ENCODE measurements around the gene DBN1. TPM values are rescaled to one million over a fixed set of nuclear protein-coding genes. Genes with fewer than 3 reads are reported as not detected.

Gene DBN1
- polyA plus RNA-seq, 1 donor (not counting 4 experiments of a cell fraction or from before 2014, with no cell fraction given), result 59.4 TPM

DNA sequence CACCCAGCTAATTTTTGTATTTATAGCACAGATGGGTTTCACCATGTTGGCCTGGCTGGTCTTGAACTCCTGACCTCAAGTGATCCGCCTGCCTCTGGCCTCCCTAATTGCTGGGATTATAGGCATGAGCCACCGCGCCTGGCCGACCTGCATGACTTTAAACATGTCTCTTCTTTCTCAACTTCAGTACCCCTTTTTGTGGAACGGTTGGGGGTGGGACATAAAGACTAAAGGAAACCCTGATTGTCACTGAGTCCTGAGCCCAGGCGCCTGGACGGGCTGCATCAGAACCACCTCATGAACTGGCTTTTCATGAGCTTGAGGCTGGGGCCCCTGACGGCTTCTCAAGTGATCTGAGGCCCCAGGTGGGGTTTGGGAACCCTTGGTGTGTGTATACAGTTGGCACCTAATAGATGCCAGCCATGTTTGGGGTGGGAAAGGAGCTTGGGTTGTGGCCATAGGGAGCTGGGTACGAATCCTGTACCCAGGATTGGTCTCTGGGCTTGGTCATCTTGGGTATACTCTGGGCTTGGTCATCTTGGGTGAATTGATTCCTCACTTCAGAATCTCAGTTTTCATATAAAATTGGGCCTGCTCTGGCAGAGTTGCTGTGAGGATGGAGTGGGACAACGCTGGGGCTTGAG, 44.7 kb downstream of the DBN1 start:
- dilution Hi-C loops (cut with MboI; ENCODE audit: extremely low pct_ligation_motif_present, low sequenced_read_pairs), result no loop called here
- no peak overlapping the region for H3K4me3 ChIP-seq (ENCODE audit: control insufficient read depth in 2 of 3, extremely low read depth in 1 of 3, insufficient read depth in 2 of 3, low read depth in 1 of 3, low read length in 3 of 3)
- peaks cover 66% of the 10 kb centered on the region for H3K4me1 ChIP-seq (ENCODE audit: control insufficient read depth, extremely low read depth, insufficient read depth, low read length)
- peak overlapping the region; percentile 20 for H3K9ac ChIP-seq (ENCODE audit: control insufficient read depth, extremely low read depth, insufficient read depth, low read length)
- peak overlapping the region; percentile 30 for H3K4me2 ChIP-seq (ENCODE audit: control insufficient read depth, extremely low read depth, insufficient read depth, low read depth, low read length)
- H3K36me3 ChIP-seq (ENCODE audit: control insufficient read depth in 2 of 2, extremely low read depth in 1 of 2, insufficient read depth in 2 of 2, low read length in 2 of 2), result peaks cover 15 to 31% of the 10 kb centered on the region in 2 experiments
- no peaks in the 10 kb centered on the region for H3K27me3 ChIP-seq (ENCODE audit: control insufficient read depth, extremely low read depth, insufficient read depth, low read length)
- TF ChIP-seq CTCF (optimal IDR thresholded peaks at IDR 0.05 in 1 of 3, IDR thresholded peaks at IDR 0.05 in 1 of 3, conservative IDR thresholded peaks at IDR 0.05 in 1 of 3; ENCODE audit: extremely low read depth in 1 of 3, insufficient read depth in 2 of 3, low read length in 3 of 3), result no peak
- no peak for TF ChIP-seq EZH2 (IDR thresholded peaks at IDR 0.05; ENCODE audit: low read length)
- peaks cover 33% of the 10 kb centered on the region for H3K79me2 ChIP-seq (ENCODE audit: control insufficient read depth, insufficient read depth, low read length)
- no peaks in the 10 kb centered on the region for H3K9me3 ChIP-seq (ENCODE audit: control insufficient read depth, low read depth, low read length)
- no peak overlapping the region for H2AFZ ChIP-seq (ENCODE audit: control insufficient read depth, low read length)
- FAIRE-seq, result no peak
- no peaks in the 10 kb centered on the region for H4K20me1 ChIP-seq (ENCODE audit: control insufficient read depth, extremely low read depth, insufficient read depth, low read length)
- DNase-seq (ENCODE audit: low read depth, low spot score), result no peak
- H3K27ac ChIP-seq (ENCODE audit: control insufficient read depth, insufficient read depth, low read length), result peak overlapping the region; percentile 8
- no peaks in the 10 kb centered on the region for H3K9me1 ChIP-seq (ENCODE audit: control insufficient read depth, extremely low read depth, insufficient read depth, low read length)

- H3K4me2 ChIP-seq (ENCODE audit: control insufficient read depth, extremely low read depth, insufficient read depth, low read depth, low read length), result peak overlapping the region; percentile 100
- H3K9me1 ChIP-seq (ENCODE audit: control insufficient read depth, extremely low read depth, insufficient read depth, low read length), result no peaks in the 10 kb centered on the region
- H2AFZ ChIP-seq (ENCODE audit: control insufficient read depth, low read length), result no peak overlapping the region
- H3K79me2 ChIP-seq (ENCODE audit: control insufficient read depth, insufficient read depth, low read length), result peaks cover 33% of the 10 kb centered on the region
- FAIRE-seq (no peak), DNase-seq (ENCODE audit: low read depth, low spot score) (no peak)
- no peaks in the 10 kb centered on the region for H4K20me1 ChIP-seq (ENCODE audit: control insufficient read depth, extremely low read depth, insufficient read depth, low read length)
- TF ChIP-seq CTCF (optimal IDR thresholded peaks at IDR 0.05 in 1 of 3, IDR thresholded peaks at IDR 0.05 in 1 of 3, conservative IDR thresholded peaks at IDR 0.05 in 1 of 3; ENCODE audit: extremely low read depth in 1 of 3, insufficient read depth in 2 of 3, low read length in 3 of 3), result no peak
- peaks cover 13 to 26% of the 10 kb centered on the region in 2 experiments for H3K36me3 ChIP-seq (ENCODE audit: control insufficient read depth in 2 of 2, extremely low read depth in 1 of 2, insufficient read depth in 2 of 2, low read length in 2 of 2)
- H3K4me1 ChIP-seq (ENCODE audit: control insufficient read depth, extremely low read depth, insufficient read depth, low read length), result peaks cover 61% of the 10 kb centered on the region
- H3K27ac ChIP-seq (ENCODE audit: control insufficient read depth, insufficient read depth, low read length), result peak overlapping the region; percentile 86
- no peaks in the 10 kb centered on the region for H3K9me3 ChIP-seq (ENCODE audit: control insufficient read depth, low read depth, low read length)
- dilution Hi-C loops (cut with MboI; ENCODE audit: extremely low pct_ligation_motif_present, low sequenced_read_pairs), result no loop called here
- peak overlapping the region; percentile 77 to 93 (median 86) for H3K4me3 ChIP-seq (ENCODE audit: control insufficient read depth in 2 of 3, extremely low read depth in 1 of 3, insufficient read depth in 2 of 3, low read depth in 1 of 3, low read length in 3 of 3)
- H3K9ac ChIP-seq (ENCODE audit: control insufficient read depth, extremely low read depth, insufficient read depth, low read length), result peak overlapping the region; percentile 89
- no peaks in the 10 kb centered on the region for H3K27me3 ChIP-seq (ENCODE audit: control insufficient read depth, extremely low read depth, insufficient read depth, low read length)
Measured at GRCh38 chr5:177427919-177428573, 45.4 kb downstream of the DBN1 start.
